ENCODE data around the gene GABRP. TPM values are rescaled to one million over a fixed set of nuclear protein-coding genes. Genes with fewer than 3 reads are reported as not detected.
A peak's percentile ranks its signal among the peaks of the same experiment; 100 is the strongest.

Gene GABRP
- total RNA-seq, 1 donor from 2014 or later, result not detected

DNA sequence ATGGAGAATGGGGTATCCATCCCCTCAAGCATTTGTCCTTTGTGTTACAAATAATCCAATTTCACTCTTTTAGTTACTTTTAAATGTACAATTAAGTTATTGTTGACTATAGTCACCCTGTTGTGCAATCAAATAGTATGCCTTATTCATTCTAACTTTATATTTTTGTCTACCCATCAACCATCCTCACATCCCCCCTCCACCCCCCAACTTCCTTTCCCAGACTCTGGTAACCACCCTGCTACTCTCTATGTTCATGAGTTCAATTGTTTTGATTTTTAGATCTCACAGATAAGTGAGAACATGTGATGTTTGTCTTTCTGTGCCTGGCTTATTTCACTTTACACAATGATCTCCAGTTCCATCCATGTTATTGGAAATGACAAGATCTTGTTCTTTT, 62.9 kb downstream of the GABRP start:
- Mint-ChIP-seq H3K27ac (ENCODE audit: unreplicated experiment) (no peak overlapping the region), H3K9me3 (ENCODE audit: low read depth) (no peaks in the 10 kb centered on the region), H3K4me1 (ENCODE audit: low read depth) (peaks cover 23% of the 10 kb centered on the region), H3K36me3 (ENCODE audit: low read depth) (no peaks in the 10 kb centered on the region), H3K4me3 (ENCODE audit: unreplicated experiment) (no peak overlapping the region), H3K27me3 (ENCODE audit: low read depth) (no peaks in the 10 kb centered on the region)
- no peak for DNase-seq (ENCODE audit: low spot score)
- TF ChIP-seq CTCF (IDR thresholded peaks at IDR 0.05), result no peak

- no peaks in the 10 kb centered on the region for H3K36me3 Mint-ChIP-seq (ENCODE audit: low read depth)
- H3K27ac Mint-ChIP-seq (ENCODE audit: unreplicated experiment), result no peak overlapping the region
- H3K9me3 Mint-ChIP-seq (ENCODE audit: low read depth), result no peaks in the 10 kb centered on the region
- peaks cover 23% of the 10 kb centered on the region for H3K4me1 Mint-ChIP-seq (ENCODE audit: low read depth)
- H3K27me3 Mint-ChIP-seq (ENCODE audit: low read depth), result no peaks in the 10 kb centered on the region
- H3K4me3 Mint-ChIP-seq (ENCODE audit: unreplicated experiment), result no peak overlapping the region
- no peak for DNase-seq (ENCODE audit: low spot score)
- no peak for TF ChIP-seq CTCF (IDR thresholded peaks at IDR 0.05)
Observed at GRCh38 chr5:170846846-170847245, 63.3 kb downstream of the GABRP start.

DNA sequence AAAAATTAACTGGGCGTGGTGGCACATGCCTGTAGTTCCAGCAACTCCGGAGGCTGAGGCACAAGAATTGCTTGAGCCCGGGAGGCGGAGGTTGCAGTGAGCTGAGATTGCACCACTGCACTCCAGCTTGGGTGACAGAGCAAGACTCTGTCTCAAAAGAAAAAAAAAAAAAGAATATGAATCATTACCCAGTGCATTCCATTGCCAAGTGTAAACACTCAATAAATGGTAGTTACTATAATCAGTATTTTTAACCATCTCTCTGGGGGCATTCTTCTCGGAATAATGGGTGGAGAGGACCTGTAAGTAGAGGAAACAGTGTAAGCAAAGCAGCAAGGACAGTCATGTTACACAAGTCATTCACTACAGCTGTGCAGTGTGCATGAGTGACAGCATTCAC, 64.5 kb downstream of the GABRP start:
- no peak overlapping the region for H3K27ac Mint-ChIP-seq (ENCODE audit: unreplicated experiment)
- H3K4me3 Mint-ChIP-seq (ENCODE audit: unreplicated experiment), result no peak overlapping the region
- TF ChIP-seq CTCF (IDR thresholded peaks at IDR 0.05), result no peak
- H3K36me3 Mint-ChIP-seq (ENCODE audit: low read depth), result no peaks in the 10 kb centered on the region
- peaks cover 23% of the 10 kb centered on the region for H3K4me1 Mint-ChIP-seq (ENCODE audit: low read depth)
- H3K9me3 Mint-ChIP-seq (ENCODE audit: low read depth), result no peaks in the 10 kb centered on the region
- no peak for DNase-seq (ENCODE audit: low spot score)
- no peaks in the 10 kb centered on the region for H3K27me3 Mint-ChIP-seq (ENCODE audit: low read depth)

DNA sequence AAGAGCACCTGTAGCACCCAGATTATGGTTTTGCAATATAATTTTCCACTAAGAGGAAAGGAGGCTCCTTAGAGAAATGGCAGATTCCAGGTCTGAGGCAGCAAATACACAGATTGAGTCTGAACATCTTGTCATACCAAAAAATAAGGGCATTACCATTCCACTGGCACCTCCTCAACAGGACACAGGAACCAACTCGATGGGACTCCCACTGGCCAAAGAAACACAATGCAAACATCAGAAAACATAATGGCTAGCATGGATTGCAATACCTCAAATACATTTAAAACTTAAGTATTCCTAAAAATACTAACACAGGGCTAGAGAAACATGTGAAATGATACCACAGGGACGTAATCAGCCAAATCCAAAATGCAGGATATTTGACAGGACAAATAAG, 65.8 kb downstream of the GABRP start:
- Mint-ChIP-seq H3K4me3 (ENCODE audit: unreplicated experiment) (no peak overlapping the region), H3K27ac (ENCODE audit: unreplicated experiment) (no peak overlapping the region), H3K4me1 (ENCODE audit: low read depth) (peaks cover 28% of the 10 kb centered on the region), H3K9me3 (ENCODE audit: low read depth) (no peaks in the 10 kb centered on the region), H3K27me3 (ENCODE audit: low read depth) (no peaks in the 10 kb centered on the region), H3K36me3 (ENCODE audit: low read depth) (no peaks in the 10 kb centered on the region)
- DNase-seq (ENCODE audit: low spot score), result no peak
- peak; percentile 21 for TF ChIP-seq CTCF (IDR thresholded peaks at IDR 0.05)

GRCh38 chr5:170854566-170854965, 71.0 kb downstream of the GABRP start:
- no peaks in the 10 kb centered on the region for H3K36me3 Mint-ChIP-seq (ENCODE audit: low read depth)
- no peak overlapping the region for H3K4me3 Mint-ChIP-seq (ENCODE audit: unreplicated experiment)
- no peak for TF ChIP-seq CTCF (IDR thresholded peaks at IDR 0.05)
- no peak for DNase-seq (ENCODE audit: low spot score)
- H3K27me3 Mint-ChIP-seq (ENCODE audit: low read depth), result no peaks in the 10 kb centered on the region
- H3K27ac Mint-ChIP-seq (ENCODE audit: unreplicated experiment), result no peak overlapping the region
- peaks cover 8% of the 10 kb centered on the region for H3K9me3 Mint-ChIP-seq (ENCODE audit: low read depth)
- H3K4me1 Mint-ChIP-seq (ENCODE audit: low read depth), result peaks cover 14% of the 10 kb centered on the region
